ENCODE results near the gene CHRNA3.
"Not testable (repeated sequence)": the region's sequence is repeated elsewhere in the genome, so short reads cannot be mapped to it uniquely, and the experiment has no call there.

Gene CHRNA3

GRCh38 chr15:78563092-78563491, 57.7 kb downstream of the CHRNA3 start:
- TF ChIP-seq CTCF (IDR thresholded peaks at IDR 0.05), result no peak
- H3K27ac ChIP-seq, result no peak overlapping the region

- no peak overlapping the region for H3K27ac ChIP-seq
- TF ChIP-seq ZFX (IDR thresholded peaks at IDR 0.05; ENCODE audit: borderline replicate concordance) (no peak), CTCF (IDR thresholded peaks at IDR 0.05) (no peak)
Observed at GRCh38 chr15:78561490-78561889, 59.3 kb downstream of the CHRNA3 start.

- H3K27ac ChIP-seq, result not testable (repeated sequence)
Observed at GRCh38 chr15:78560201-78560600, 60.6 kb downstream of the CHRNA3 start.

- TF ChIP-seq ZFX (IDR thresholded peaks at IDR 0.05; ENCODE audit: borderline replicate concordance) (no peak), CTCF (IDR thresholded peaks at IDR 0.05) (no peak)
- no peak overlapping the region for H3K27ac ChIP-seq
Observed at GRCh38 chr15:78552597-78552996, 68.2 kb downstream of the CHRNA3 start.

GRCh38 chr15:78551902-78552301, 68.9 kb downstream of the CHRNA3 start:
- TF ChIP-seq CTCF (IDR thresholded peaks at IDR 0.05) (no peak), ZFX (IDR thresholded peaks at IDR 0.05; ENCODE audit: borderline replicate concordance) (no peak)
- H3K27ac ChIP-seq, result no peak overlapping the region

GRCh38 chr15:78550815-78551214, 70.0 kb downstream of the CHRNA3 start:
- TF ChIP-seq ZFX (IDR thresholded peaks at IDR 0.05; ENCODE audit: borderline replicate concordance) (no peak), CTCF (IDR thresholded peaks at IDR 0.05) (no peak)
- no peak overlapping the region for H3K27ac ChIP-seq

- no peak overlapping the region for H3K27ac ChIP-seq
Observed at GRCh38 chr15:78550194-78550593, 70.6 kb downstream of the CHRNA3 start.

More at GRCh38 chr15:78550194-78550593, 70.6 kb downstream of the CHRNA3 start:
- no peak for TF ChIP-seq ZFX (IDR thresholded peaks at IDR 0.05; ENCODE audit: borderline replicate concordance)
- TF ChIP-seq CTCF (IDR thresholded peaks at IDR 0.05), result no peak
